22Rv1 (cell line): ENCODE measurements around the gene SLC47A1.

Source experiments
- ZFX ChIP-seq: fragments of 450-650 bp; IDR thresholded peaks from 2 replicates; pipeline ENCODE4 v1.6.1; 2017; ENCODE audit warnings: antibody characterized with exemption, borderline replicate concordance
- TF ChIP-seq, protein P1 (sequence below): fragments of 450-650 bp; IDR thresholded peaks from 2 replicates; pipeline ENCODE4 v1.5.1; 2017; ENCODE audit warnings: mild to moderate bottlenecking

DNA sequence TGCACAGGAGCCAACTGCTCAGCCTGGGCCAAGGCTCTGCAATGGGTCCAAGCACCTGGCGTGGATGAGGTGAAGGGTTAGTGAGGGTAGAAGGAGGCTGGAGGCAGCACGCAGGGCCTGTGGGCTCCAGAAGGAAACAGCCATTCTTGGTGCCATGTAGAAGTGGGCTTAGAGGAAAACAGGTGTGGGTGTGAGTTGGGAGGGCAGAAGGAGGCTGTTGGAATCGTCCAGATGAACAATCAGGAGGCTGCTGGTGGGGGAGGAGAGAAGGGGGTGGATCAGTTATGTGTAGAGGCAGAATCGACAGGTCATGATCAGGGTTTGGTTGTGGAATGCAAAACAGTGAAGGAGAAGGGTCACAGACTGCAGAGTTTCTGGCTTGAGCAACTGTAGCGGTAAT is 63.2 kb downstream of the SLC47A1 start:
- TF ChIP-seq, protein P1, sequence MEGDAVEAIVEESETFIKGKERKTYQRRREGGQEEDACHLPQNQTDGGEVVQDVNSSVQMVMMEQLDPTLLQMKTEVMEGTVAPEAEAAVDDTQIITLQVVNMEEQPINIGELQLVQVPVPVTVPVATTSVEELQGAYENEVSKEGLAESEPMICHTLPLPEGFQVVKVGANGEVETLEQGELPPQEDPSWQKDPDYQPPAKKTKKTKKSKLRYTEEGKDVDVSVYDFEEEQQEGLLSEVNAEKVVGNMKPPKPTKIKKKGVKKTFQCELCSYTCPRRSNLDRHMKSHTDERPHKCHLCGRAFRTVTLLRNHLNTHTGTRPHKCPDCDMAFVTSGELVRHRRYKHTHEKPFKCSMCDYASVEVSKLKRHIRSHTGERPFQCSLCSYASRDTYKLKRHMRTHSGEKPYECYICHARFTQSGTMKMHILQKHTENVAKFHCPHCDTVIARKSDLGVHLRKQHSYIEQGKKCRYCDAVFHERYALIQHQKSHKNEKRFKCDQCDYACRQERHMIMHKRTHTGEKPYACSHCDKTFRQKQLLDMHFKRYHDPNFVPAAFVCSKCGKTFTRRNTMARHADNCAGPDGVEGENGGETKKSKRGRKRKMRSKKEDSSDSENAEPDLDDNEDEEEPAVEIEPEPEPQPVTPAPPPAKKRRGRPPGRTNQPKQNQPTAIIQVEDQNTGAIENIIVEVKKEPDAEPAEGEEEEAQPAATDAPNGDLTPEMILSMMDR = no peak
- TF ChIP-seq ZFX = no peak
